HEK293T (cell line): ENCODE data around the gene RASA3.

Experiments used
- CTCF ChIA-PET: fragments of 350-600 bp; formaldehyde crosslinking; extraction: SDS; loops from one replicate; lab custom pipeline; 2021; ENCODE audit warnings: antibody characterized with exemption, inconsistent platforms; lab: Yijun Ruan, JAX
- POLR2A ChIA-PET: fragments of 350-600 bp; formaldehyde crosslinking; extraction: SDS; loops from one replicate; lab custom pipeline; 2020; ENCODE audit warnings: antibody characterized with exemption, inconsistent platforms; lab: Yijun Ruan, JAX
- DNase-seq: peaks from one replicate; pipeline ENCODE4 v3.0.0; 2012; ENCODE audit warnings: mixed read lengths; ENCODE audit errors: extremely low spot score
- ARNT ChIP-seq: fragments of 450-650 bp; IDR thresholded peaks from 2 replicates; pipeline ENCODE4 v1.6.1; 2017; ENCODE audit warnings: mild to moderate bottlenecking
- BHLHE40 ChIP-seq: fragments of 450-650 bp; IDR thresholded peaks from 2 replicates; pipeline ENCODE4 v1.6.1; 2016; ENCODE audit warnings: mild to moderate bottlenecking, moderate library complexity, borderline replicate concordance
- CTBP1 ChIP-seq: fragments of 450-650 bp; IDR thresholded peaks from 2 replicates; pipeline ENCODE4 v1.6.1; 2016; ENCODE audit warnings: borderline replicate concordance
- ELF4 ChIP-seq: fragments of 450-650 bp; IDR thresholded peaks from 2 replicates; pipeline ENCODE4 v1.6.1; 2017; ENCODE audit warnings: antibody characterized with exemption
- FOXA1 ChIP-seq: fragments of 450-650 bp; IDR thresholded peaks from 2 replicates; pipeline ENCODE4 v1.6.1; 2016; ENCODE audit warnings: mild to moderate bottlenecking
- FOXK2 ChIP-seq: fragments of 450-650 bp; IDR thresholded peaks from 2 replicates; pipeline ENCODE4 v1.6.1; 2016; ENCODE audit warnings: mild to moderate bottlenecking
- FOXM1 ChIP-seq: fragments of 450-650 bp; IDR thresholded peaks from 2 replicates; pipeline ENCODE4 v1.6.1; 2017; ENCODE audit warnings: mild to moderate bottlenecking, borderline replicate concordance
- HDGF ChIP-seq: fragments of 450-650 bp; IDR thresholded peaks from 2 replicates; pipeline ENCODE4 v1.6.1; 2017; ENCODE audit warnings: antibody characterized with exemption, borderline replicate concordance
- L3MBTL2 ChIP-seq: fragments of 450-650 bp; conservative IDR thresholded peaks from 2 replicates; pipeline ENCODE4 v1.6.1; 2016; ENCODE audit warnings: mild to moderate bottlenecking
- LEF1 ChIP-seq: fragments of 450-650 bp; IDR thresholded peaks from 2 replicates; pipeline ENCODE4 v1.6.1; 2017; ENCODE audit warnings: mild to moderate bottlenecking, borderline replicate concordance
- NFRKB ChIP-seq: fragments of 450-650 bp; IDR thresholded peaks from 2 replicates; pipeline ENCODE4 v1.6.1; 2016; ENCODE audit warnings: mild to moderate bottlenecking, moderate library complexity
- SP1 ChIP-seq: fragments of 450-650 bp; IDR thresholded peaks from 2 replicates; pipeline ENCODE4 v1.6.1; 2017
- SUZ12 ChIP-seq: fragments of 450-650 bp; IDR thresholded peaks from 2 replicates; pipeline ENCODE4 v1.6.1; 2016; ENCODE audit warnings: mild to moderate bottlenecking
- TARDBP ChIP-seq: fragments of 450-650 bp; IDR thresholded peaks from 2 replicates; pipeline ENCODE4 v1.6.1; 2016
- ZNF384 ChIP-seq: fragments of 450-650 bp; IDR thresholded peaks from 2 replicates; pipeline ENCODE4 v1.6.1; 2016
- TF ChIP-seq, protein P1 (sequence below): fragments of 450-650 bp; IDR thresholded peaks from 2 replicates; pipeline ENCODE4 v1.6.1; 2016

The RASA3 gene

DNA sequence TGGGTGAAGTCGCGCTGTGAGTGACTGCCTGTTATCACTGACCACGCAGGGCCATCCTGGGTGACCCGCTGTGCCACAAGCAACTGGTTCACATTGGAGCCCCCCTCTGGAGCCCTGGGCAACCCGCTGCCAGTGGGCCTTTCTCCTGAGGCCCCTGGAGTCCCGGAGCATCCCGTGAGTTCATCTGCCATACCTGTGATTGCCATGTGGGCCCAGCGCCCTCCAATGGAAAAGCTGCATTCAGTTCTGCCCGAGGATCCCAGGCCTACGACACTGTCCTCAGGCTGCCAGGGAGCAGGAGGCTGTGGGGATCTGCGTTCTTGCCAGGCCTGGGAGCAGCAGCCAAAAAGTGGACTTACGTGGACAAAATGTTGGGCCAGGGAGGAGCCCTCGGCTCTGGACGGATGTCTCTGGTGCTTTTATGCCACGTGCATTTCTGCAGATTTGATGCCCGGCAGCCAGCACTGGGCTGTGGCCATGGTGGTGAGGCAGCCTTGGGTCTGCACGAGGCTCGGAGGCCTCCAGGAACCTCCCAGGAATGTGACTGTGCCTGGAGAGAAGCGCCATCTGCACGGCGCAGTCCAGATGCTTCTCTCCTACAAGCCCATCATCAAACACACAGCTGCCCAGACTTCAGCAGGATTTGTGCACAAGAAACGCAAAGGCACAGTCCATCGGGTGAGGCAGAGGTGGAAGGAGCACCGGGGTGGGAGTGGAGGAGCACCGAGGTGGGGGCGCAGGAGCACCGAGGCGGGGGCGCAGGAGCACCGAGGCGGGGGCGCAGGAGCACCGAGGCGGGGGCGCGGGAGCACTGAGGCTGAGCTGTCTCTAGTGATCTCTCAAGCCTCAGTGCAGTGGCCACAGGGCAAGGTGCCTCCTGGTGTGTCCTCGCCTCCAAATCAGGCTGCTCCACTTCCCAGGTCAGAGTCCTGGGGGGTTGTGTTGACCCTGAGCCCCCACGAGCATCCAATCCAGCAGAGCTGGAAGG is 202.5 kb downstream of the RASA3 start:
- ChIA-PET CTCF (no interaction called here), POLR2A (no interaction called here)
- no peak for TF ChIP-seq BHLHE40
- TF ChIP-seq FOXA1: no peak
- no peak for TF ChIP-seq SUZ12
- TF ChIP-seq L3MBTL2: no peak
- TF ChIP-seq TARDBP: no peak
- TF ChIP-seq FOXK2: no peak
- no peak for TF ChIP-seq HDGF
- no peak for TF ChIP-seq CTBP1
- TF ChIP-seq ELF4: no peak
- TF ChIP-seq, protein P1, sequence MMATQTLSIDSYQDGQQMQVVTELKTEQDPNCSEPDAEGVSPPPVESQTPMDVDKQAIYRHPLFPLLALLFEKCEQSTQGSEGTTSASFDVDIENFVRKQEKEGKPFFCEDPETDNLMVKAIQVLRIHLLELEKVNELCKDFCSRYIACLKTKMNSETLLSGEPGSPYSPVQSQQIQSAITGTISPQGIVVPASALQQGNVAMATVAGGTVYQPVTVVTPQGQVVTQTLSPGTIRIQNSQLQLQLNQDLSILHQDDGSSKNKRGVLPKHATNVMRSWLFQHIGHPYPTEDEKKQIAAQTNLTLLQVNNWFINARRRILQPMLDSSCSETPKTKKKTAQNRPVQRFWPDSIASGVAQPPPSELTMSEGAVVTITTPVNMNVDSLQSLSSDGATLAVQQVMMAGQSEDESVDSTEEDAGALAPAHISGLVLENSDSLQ: no peak
- TF ChIP-seq LEF1: no peak
- TF ChIP-seq NFRKB: no peak
- no peak for TF ChIP-seq SP1
- TF ChIP-seq FOXM1: no peak
- TF ChIP-seq ARNT: no peak
- TF ChIP-seq ZNF384: no peak
- DNase-seq: no peak

DNA sequence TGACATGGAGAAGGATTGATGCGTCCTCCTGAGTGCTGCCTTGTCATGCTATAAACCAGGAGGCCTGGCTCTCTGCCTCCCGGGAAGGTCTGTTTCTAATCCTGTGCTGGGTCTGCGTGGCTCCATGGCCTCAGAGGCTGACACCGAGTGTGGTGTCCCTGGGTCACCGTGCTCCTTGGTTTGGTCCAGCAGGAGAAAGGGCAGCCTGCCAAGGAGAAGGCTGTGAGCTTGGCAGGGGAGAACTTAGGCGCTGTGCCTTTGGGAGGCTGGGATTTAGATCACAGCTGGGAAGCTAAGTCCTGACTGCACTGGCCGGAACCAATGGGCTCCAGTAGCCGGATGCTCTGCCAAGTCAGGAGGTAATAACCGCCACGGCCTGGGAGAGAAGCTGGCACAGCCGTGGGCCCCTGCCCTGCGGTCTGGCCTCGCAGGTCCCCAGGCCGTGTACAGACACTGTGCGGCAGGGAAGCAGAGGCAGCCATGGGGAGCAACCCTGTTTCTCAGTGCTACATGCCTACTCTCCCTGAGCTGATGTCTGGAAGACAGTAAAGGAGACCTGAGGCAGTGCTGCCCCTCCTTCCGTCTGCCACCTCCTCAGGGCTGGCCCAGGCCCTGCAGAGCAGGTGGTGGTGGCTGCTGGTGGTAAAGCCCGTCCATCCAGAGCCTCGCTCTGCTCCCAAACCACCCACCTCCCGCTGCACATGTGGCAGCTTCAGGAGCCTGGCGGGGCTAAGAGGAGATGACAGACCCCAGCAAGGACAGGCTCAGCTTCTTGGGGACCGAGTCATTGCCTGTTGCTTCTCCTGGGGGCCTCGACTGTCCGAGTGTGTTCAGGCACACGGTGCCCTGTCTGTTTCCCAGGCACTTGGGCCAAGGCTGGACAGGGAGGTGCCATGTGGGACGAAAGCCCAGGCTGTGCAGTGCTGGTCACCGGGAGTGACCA is 203.5 kb downstream of the RASA3 start:
- POLR2A ChIA-PET: no interaction called here
- CTCF ChIA-PET: no interaction called here
- TF ChIP-seq ZNF384 (no peak), CTBP1 (no peak), SP1 (no peak), SUZ12 (no peak), NFRKB (no peak), FOXK2 (no peak), FOXM1 (no peak), ARNT (no peak), LEF1 (no peak)
- TF ChIP-seq, protein P1: no peak
- no peak for DNase-seq
